GM23338 (cell line): ENCODE data around the gene ZBTB40. TPM values are rescaled to one million over a fixed set of nuclear protein-coding genes. Genes with fewer than 3 reads are reported as not detected.

Experiments used
- ATAC-seq: fragments of 200-7000 bp; cut with Tn5 transposase; 3 replicates; pipeline ENCODE4 v1.9.1; 2020
- DNase-seq: peaks from one replicate; pipeline ENCODE4 v3.0.0-alpha.2; 2015; ENCODE audit warnings: low spot score
- H2AFZ ChIP-seq: fragments of 200-600 bp; sonication (generic); 2 replicates; pipeline ENCODE4 v1.8.0; 2016; ENCODE audit warnings: antibody characterized with exemption, mild to moderate bottlenecking, moderate library complexity
- H3F3A ChIP-seq: fragments of 200-600 bp; sonication (generic); replicated peaks from 2 replicates; pipeline ENCODE4 v1.8.0; 2017; ENCODE audit warnings: antibody characterized with exemption, mixed run types, low read depth
- H3K27ac ChIP-seq: fragments of 200-600 bp; sonication (generic); 2 replicates; pipeline ENCODE4 v1.6.1; 2016; ENCODE audit warnings: low read depth
- H3K27me3 ChIP-seq: fragments of 200-600 bp; sonication (generic); 2 replicates; pipeline ENCODE4 v1.8.0; 2016; ENCODE audit warnings: mild to moderate bottlenecking, mixed run types, moderate library complexity; ENCODE audit not compliant: insufficient read depth
- H3K36me3 ChIP-seq: fragments of 200-600 bp; sonication (generic); 2 replicates; pipeline ENCODE4 v1.8.0; 2016; ENCODE audit warnings: mild to moderate bottlenecking; ENCODE audit not compliant: insufficient read depth
- H3K4me1 ChIP-seq: fragments of 200-600 bp; sonication (generic); 2 replicates; pipeline ENCODE4 v1.8.0; 2016; ENCODE audit warnings: mild to moderate bottlenecking, moderate library complexity; ENCODE audit not compliant: insufficient read depth
- H3K4me2 ChIP-seq: fragments of 200-600 bp; sonication (generic); 2 replicates; pipeline ENCODE4 v1.7.1; 2017; ENCODE audit warnings: mixed run types
- H3K4me3 ChIP-seq: fragments of 200-600 bp; sonication (generic); 2 replicates; pipeline ENCODE4 v1.6.1; 2016; ENCODE audit warnings: mixed run types
- H3K79me2 ChIP-seq: fragments of 200-600 bp; sonication (generic); replicated peaks from 2 replicates; pipeline ENCODE4 v1.8.0; 2017; ENCODE audit warnings: mild to moderate bottlenecking; ENCODE audit not compliant: insufficient read depth
- H3K9me2 ChIP-seq: fragments of 200-600 bp; sonication (generic); 2 replicates; pipeline ENCODE4 v1.8.0; 2017; ENCODE audit not compliant: insufficient read depth
- H4K20me1 ChIP-seq: fragments of 200-600 bp; sonication (generic); replicated peaks from 2 replicates; pipeline ENCODE4 v1.8.0; 2017; ENCODE audit warnings: mild to moderate bottlenecking; ENCODE audit not compliant: insufficient read depth
- H3K27ac Mint-ChIP-seq: 2 replicates; pipeline ENCODE4 v1.8.0; 2020; ENCODE audit warnings: inconsistent platforms, mild to moderate bottlenecking, moderate library complexity, mixed read lengths
- H3K27me3 Mint-ChIP-seq: 3 replicates; pipeline ENCODE4 v1.8.0; 2022; ENCODE audit warnings: low read depth, mild to moderate bottlenecking, moderate library complexity, mixed read lengths, inconsistent platforms; ENCODE audit not compliant: insufficient read depth, poor library complexity
- H3K36me3 Mint-ChIP-seq: 3 replicates; pipeline ENCODE4 v1.8.0; 2021; ENCODE audit warnings: low read depth, mild to moderate bottlenecking, inconsistent platforms, moderate library complexity, mixed read lengths
- H3K4me1 Mint-ChIP-seq: 3 replicates; pipeline ENCODE4 v1.8.0; 2020; ENCODE audit warnings: mild to moderate bottlenecking, inconsistent platforms, mixed read lengths
- H3K4me3 Mint-ChIP-seq: 3 replicates; pipeline ENCODE4 v1.8.0; 2021; ENCODE audit warnings: moderate library complexity, mild to moderate bottlenecking, inconsistent platforms, mixed read lengths
- H3K9me3 Mint-ChIP-seq: 3 replicates; pipeline ENCODE4 v1.8.0; 2020; ENCODE audit warnings: moderate library complexity, mild to moderate bottlenecking, inconsistent platforms, mixed read lengths
- CREB1 ChIP-seq: fragments of 250-450 bp; sonication (Bioruptor Pico); IDR thresholded peaks from 2 replicates; pipeline ENCODE4 v1.5.0; 2020; ENCODE audit warnings: low read depth, mild to moderate bottlenecking, moderate library complexity
- EZH2 ChIP-seq: fragments of 200-600 bp; sonication (generic); IDR thresholded peaks from one replicate; pipeline ENCODE4 v1.8.0; 2017; ENCODE audit warnings: antibody characterized with exemption, mild to moderate bottlenecking, low read depth; ENCODE audit not compliant: unreplicated experiment
- EZH2phosphoT487 ChIP-seq: fragments of 200-600 bp; sonication (generic); IDR thresholded peaks from one replicate; pipeline ENCODE4 v1.8.1; 2018; ENCODE audit warnings: antibody characterized with exemption; ENCODE audit not compliant: unreplicated experiment
- JUNB ChIP-seq: IDR thresholded peaks from one replicate; pipeline ENCODE4 v1.6.1; 2016; ENCODE audit warnings: antibody characterized with exemption; ENCODE audit not compliant: unreplicated experiment
- NANOG ChIP-seq: IDR thresholded peaks from 2 replicates; pipeline ENCODE4 v1.6.1; 2016; ENCODE audit warnings: antibody characterized with exemption, borderline replicate concordance
- POLR2AphosphoS5 ChIP-seq: IDR thresholded peaks from 2 replicates; pipeline ENCODE4 v1.6.1; 2016; ENCODE audit warnings: antibody characterized with exemption, low read depth
- REST ChIP-seq: IDR thresholded peaks from one replicate; pipeline ENCODE4 v1.6.1; 2018; ENCODE audit warnings: antibody characterized with exemption; ENCODE audit not compliant: unreplicated experiment
- STAT1 ChIP-seq: IDR thresholded peaks from one replicate; pipeline ENCODE4 v1.6.1; 2016; ENCODE audit warnings: antibody characterized with exemption; ENCODE audit not compliant: unreplicated experiment
- ZNF114 ChIP-seq: fragments of 250-450 bp; sonication (Bioruptor Pico); IDR thresholded peaks from 2 replicates; pipeline ENCODE4 v1.5.0; 2020; ENCODE audit warnings: mild to moderate bottlenecking, moderate library complexity
- ZNF331 ChIP-seq: fragments of 250-450 bp; sonication (Bioruptor Pico); IDR thresholded peaks from 2 replicates; pipeline ENCODE4 v1.5.0; 2020; ENCODE audit warnings: low read depth, mild to moderate bottlenecking, moderate library complexity
- ZNF462 ChIP-seq: fragments of 250-450 bp; sonication (Bioruptor Pico); IDR thresholded peaks from 2 replicates; pipeline ENCODE4 v1.5.0; 2020; ENCODE audit warnings: mild to moderate bottlenecking, moderate library complexity
- polyA plus RNA-seq: library from polyadenylated mRNA; unstranded; fragments of >200 nt; fragmentation: Nextera tagmentation; extraction: Ambion mirVana; gene quantifications from 2 replicates; pipeline ENCODE4 v1.2.1, GENCODE V29; 2016
- total RNA-seq: library from RNA; depleted of rRNA; stranded (reverse); fragments of >200 nt; shearing (Covaris generic); gene quantifications from 2 replicates; pipeline ENCODE4 v1.2.3, GENCODE V29; 2014
- TF ChIP-seq, protein P1 (sequence below), 2 experiments: fragments of 200-600 bp in 1 of 2; sonication (generic) in 1 of 2; conservative IDR thresholded peaks; 2 replicates each; pipeline versions ENCODE4 v1.5.1 to v1.6.1; 2016 to 2017; ENCODE audit warnings: antibody characterized with exemption in 2 of 2, low read depth in 2 of 2, mild to moderate bottlenecking in 2 of 2, moderate library complexity in 1 of 2
- TF ChIP-seq, protein P2 (sequence below): IDR thresholded peaks from 2 replicates; pipeline ENCODE4 v1.6.1; 2016; ENCODE audit warnings: antibody characterized with exemption

The ZBTB40 gene
- total and polyA plus RNA-seq, 2 experiments from 2014 or later: 3.1 to 22.7 TPM

DNA sequence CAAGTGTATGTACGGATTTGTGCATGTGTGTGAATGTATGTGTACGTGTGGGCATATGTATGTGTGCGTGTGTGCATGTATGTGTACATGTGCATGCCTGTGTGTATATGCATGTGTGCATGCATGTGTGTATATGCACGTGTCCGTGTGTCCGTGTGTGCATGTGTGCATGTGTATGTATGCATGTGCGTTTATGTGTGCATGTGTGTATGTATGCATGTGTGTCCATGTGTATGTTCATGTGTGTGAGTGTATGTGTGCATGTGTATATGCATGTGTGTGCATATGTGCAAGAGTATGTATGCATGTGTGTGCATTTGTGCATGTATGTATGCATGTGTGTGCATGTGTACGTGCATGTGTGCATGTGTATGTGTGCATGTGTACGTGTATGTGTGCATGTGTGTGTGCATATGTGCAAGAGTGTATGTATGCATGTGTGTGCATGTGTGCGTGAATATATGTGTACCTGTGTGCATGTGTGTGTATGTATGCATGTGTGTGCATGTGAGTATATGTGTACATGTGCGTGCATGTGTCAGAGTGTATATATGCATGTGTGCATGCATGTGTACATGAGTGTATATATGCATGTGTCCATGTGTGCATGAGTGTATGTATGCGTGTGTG is 127.2 kb downstream of the ZBTB40 start:
- Histone ChIP-seq H2AFZ (no peak overlapping the region), H3K36me3 (no peaks in the 10 kb centered on the region), H3K27me3 (no peaks in the 10 kb centered on the region), H4K20me1 (no peaks in the 10 kb centered on the region), H3K4me1 (no peaks in the 10 kb centered on the region), H3K79me2 (no peaks in the 10 kb centered on the region), H3F3A (peaks cover 20% of the 10 kb centered on the region), H3K27ac (no peak overlapping the region), H3K9me2 (0 out of 2 replicates have a peak, but pooled peaks cover 3% of the 10 kb centered on the region), H3K4me2 (no peak overlapping the region), H3K4me3 (no peak overlapping the region)
- Mint-ChIP-seq H3K27ac (no peak overlapping the region), H3K4me3 (no peak overlapping the region), H3K27me3 (peaks cover 15% of the 10 kb centered on the region), H3K36me3 (peaks cover 16% of the 10 kb centered on the region), H3K4me1 (peaks cover 4% of the 10 kb centered on the region; the same call in 2 of the 3 replicates), H3K9me3 (peaks cover 25% of the 10 kb centered on the region)
- ATAC-seq: no peak
- DNase-seq: no peak
- TF ChIP-seq REST (no peak), ZNF331 (CRISPR knock-in tag) (no peak), ZNF114 (CRISPR knock-in tag) (no peak), EZH2 (no peak), EZH2phosphoT487 (no peak), JUNB (no peak), STAT1 (no peak), ZNF462 (CRISPR knock-in tag) (no peak), CREB1 (CRISPR knock-in tag) (no peak), NANOG (no peak), POLR2AphosphoS5 (no peak)
- TF ChIP-seq, protein P1, sequence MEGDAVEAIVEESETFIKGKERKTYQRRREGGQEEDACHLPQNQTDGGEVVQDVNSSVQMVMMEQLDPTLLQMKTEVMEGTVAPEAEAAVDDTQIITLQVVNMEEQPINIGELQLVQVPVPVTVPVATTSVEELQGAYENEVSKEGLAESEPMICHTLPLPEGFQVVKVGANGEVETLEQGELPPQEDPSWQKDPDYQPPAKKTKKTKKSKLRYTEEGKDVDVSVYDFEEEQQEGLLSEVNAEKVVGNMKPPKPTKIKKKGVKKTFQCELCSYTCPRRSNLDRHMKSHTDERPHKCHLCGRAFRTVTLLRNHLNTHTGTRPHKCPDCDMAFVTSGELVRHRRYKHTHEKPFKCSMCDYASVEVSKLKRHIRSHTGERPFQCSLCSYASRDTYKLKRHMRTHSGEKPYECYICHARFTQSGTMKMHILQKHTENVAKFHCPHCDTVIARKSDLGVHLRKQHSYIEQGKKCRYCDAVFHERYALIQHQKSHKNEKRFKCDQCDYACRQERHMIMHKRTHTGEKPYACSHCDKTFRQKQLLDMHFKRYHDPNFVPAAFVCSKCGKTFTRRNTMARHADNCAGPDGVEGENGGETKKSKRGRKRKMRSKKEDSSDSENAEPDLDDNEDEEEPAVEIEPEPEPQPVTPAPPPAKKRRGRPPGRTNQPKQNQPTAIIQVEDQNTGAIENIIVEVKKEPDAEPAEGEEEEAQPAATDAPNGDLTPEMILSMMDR (conservative IDR thresholded peaks at IDR 0.05; ENCODE audit: low read depth in 2 of 2): no peak
- TF ChIP-seq, protein P2, sequence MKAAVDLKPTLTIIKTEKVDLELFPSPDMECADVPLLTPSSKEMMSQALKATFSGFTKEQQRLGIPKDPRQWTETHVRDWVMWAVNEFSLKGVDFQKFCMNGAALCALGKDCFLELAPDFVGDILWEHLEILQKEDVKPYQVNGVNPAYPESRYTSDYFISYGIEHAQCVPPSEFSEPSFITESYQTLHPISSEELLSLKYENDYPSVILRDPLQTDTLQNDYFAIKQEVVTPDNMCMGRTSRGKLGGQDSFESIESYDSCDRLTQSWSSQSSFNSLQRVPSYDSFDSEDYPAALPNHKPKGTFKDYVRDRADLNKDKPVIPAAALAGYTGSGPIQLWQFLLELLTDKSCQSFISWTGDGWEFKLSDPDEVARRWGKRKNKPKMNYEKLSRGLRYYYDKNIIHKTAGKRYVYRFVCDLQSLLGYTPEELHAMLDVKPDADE: no peak
